ENCODE results near the gene PHACTR2. TPM values are rescaled to one million over a fixed set of nuclear protein-coding genes. Genes with fewer than 3 reads are reported as not detected.

Gene PHACTR2
- total and polyA plus RNA-seq, 10 of the 15 experiments (the other 5 are each of a cell fraction or from before 2014, with no cell fraction given), result 1.4 to 19.1 (median 5.3) TPM

DNA sequence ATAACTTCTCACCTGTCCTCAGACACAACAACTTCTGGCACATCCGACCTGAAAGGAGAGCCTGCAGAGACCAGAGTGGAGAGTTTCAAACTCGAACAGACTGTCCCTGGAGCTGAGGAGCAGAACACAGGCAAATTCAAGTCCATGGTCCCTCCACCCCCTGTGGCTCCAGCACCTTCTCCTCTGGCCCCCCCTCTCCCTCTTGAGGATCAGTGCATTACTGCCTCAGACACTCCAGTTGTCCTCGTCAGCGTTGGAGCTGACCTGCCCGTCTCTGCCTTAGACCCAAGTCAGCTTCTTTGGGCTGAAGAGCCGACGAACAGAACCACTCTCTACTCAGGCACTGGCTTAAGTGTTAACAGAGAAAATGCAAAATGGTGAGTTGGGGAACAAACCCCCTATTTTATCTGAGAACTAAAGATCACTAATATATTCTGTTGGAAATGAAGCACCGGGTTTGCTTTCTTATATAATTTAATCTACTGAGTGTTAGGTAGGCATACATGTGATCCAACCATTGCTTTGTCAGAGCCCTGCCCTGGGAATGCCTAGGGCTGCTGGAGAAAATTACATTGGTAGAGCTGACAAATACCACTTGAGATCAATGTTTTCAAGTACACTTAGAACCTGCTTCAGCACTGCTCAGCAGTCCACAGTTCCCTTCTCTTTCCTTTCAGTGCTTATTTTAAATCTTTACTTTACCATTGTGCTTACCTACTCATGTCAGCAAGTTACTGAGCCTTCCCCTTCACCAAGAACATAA is 87.8 kb downstream of the PHACTR2 start:
- no peak for DNase-seq (ENCODE audit: low read depth, low spot score)
- Histone ChIP-seq H3K9ac (ENCODE audit: control insufficient read depth, insufficient read depth, low read length) (no peak overlapping the region), H3K79me2 (ENCODE audit: control insufficient read depth, insufficient read depth, low read length) (no peaks in the 10 kb centered on the region), H3K27me3 (replicated peaks in 1 of 2; ENCODE audit: control insufficient read depth in 2 of 2, insufficient read depth in 2 of 2, low read length in 1 of 2) (no peaks in the 10 kb centered on the region), H4K20me1 (ENCODE audit: control insufficient read depth, insufficient read depth) (no peaks in the 10 kb centered on the region), H3K9me3 (replicated peaks; ENCODE audit: control insufficient read depth, insufficient read depth, low read length) (no peaks in the 10 kb centered on the region), H3K36me3 (ENCODE audit: control insufficient read depth in 2 of 2, insufficient read depth in 2 of 2, low read length in 1 of 2) (no peaks in the 10 kb centered on the region), H3K4me2 (ENCODE audit: control insufficient read depth, insufficient read depth) (no peak overlapping the region), H3K4me1 (ENCODE audit: control insufficient read depth, insufficient read depth, low read length) (no peaks in the 10 kb centered on the region), H3K4me3 (no peak overlapping the region), H3K27ac (ENCODE audit: control insufficient read depth, insufficient read depth) (no peak overlapping the region), H2AFZ (ENCODE audit: control insufficient read depth, low read depth, low read length) (no peak overlapping the region)
- ChIA-PET CTCF (interaction anchor here (0.7 kb wide), 1 partner anchor 428 kb away, joined by 3 read pairs; no protein-coding TSS in a partner anchor), RAD21 (ENCODE audit: unreplicated experiment) (no interaction called here), SMC1A (ENCODE audit: uncharacterized antibody, unreplicated experiment) (interaction anchor here (0.6 kb wide), 1 partner anchor 173 kb away, joined by 3 read pairs; no protein-coding TSS in a partner anchor), POLR2A (no interaction called here)
- no TSS peak for BruUV-seq (replicated peaks)
- TF ChIP-seq PML (IDR thresholded peaks at IDR 0.05; ENCODE audit: low read length), result no peak
- no peak for TF ChIP-seq GABPA (IDR thresholded peaks at IDR 0.05; ENCODE audit: low read depth)
- TF ChIP-seq ASH2L (IDR thresholded peaks at IDR 0.05; ENCODE audit: borderline replicate concordance, low read depth), result no peak
- no peak for TF ChIP-seq BMI1 (IDR thresholded peaks at IDR 0.05; ENCODE audit: borderline replicate concordance)
- TF ChIP-seq ELK1 (IDR thresholded peaks at IDR 0.05; ENCODE audit: low read depth, low read length), result no peak
- no peak for TF ChIP-seq ZZZ3 (IDR thresholded peaks at IDR 0.05; ENCODE audit: control insufficient read depth, insufficient read length, low read depth)
- FAIRE-seq, result no peak
- no peak for ATAC-seq
- in situ Hi-C loops (cut with MboI) (no loop called here), intact Hi-C loops (cut with micrococcal nuclease; ENCODE audit: unreplicated experiment) (no loop called here)
- 54% methylated on average over 8 of the region's 8 CpGs for WGBS (ENCODE audit: insufficient coverage, insufficient replicate concordance, low lambda C conversion rate, missing lambda C conversion rate)

DNA sequence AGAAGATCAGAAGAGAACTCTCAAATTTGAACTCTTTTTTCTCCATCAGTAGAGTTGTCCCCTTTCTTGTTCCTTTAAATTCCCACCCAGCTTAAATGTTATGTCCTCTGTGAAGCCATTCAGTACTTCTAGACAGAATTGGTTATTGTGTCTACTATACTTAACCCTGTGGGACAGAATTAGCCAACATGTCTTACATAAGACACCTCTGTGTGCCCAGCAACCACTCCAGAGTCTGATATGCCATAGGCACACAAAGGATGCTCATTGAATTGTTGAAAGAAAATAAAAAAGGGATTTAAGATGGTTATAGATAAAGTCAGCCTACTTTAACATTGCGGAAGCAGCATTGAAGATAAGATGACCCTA is 88.4 kb downstream of the PHACTR2 start:
- Histone ChIP-seq H3K36me3 (ENCODE audit: control insufficient read depth in 2 of 2, insufficient read depth in 2 of 2, low read length in 1 of 2) (no peaks in the 10 kb centered on the region), H3K4me1 (ENCODE audit: control insufficient read depth, insufficient read depth, low read length) (no peaks in the 10 kb centered on the region), H4K20me1 (ENCODE audit: control insufficient read depth, insufficient read depth) (no peaks in the 10 kb centered on the region), H3K4me2 (ENCODE audit: control insufficient read depth, insufficient read depth) (no peak overlapping the region), H2AFZ (ENCODE audit: control insufficient read depth, low read depth, low read length) (no peak overlapping the region), H3K9me3 (replicated peaks; ENCODE audit: control insufficient read depth, insufficient read depth, low read length) (no peaks in the 10 kb centered on the region), H3K4me3 (no peak overlapping the region), H3K27ac (ENCODE audit: control insufficient read depth, insufficient read depth) (no peak overlapping the region), H3K9ac (ENCODE audit: control insufficient read depth, insufficient read depth, low read length) (no peak overlapping the region), H3K79me2 (ENCODE audit: control insufficient read depth, insufficient read depth, low read length) (no peaks in the 10 kb centered on the region), H3K27me3 (replicated peaks in 1 of 2; ENCODE audit: control insufficient read depth in 2 of 2, insufficient read depth in 2 of 2, low read length in 1 of 2) (no peaks in the 10 kb centered on the region)
- ChIA-PET SMC1A (ENCODE audit: uncharacterized antibody, unreplicated experiment) (no interaction called here), POLR2A (no interaction called here), CTCF (no interaction called here), RAD21 (ENCODE audit: unreplicated experiment) (no interaction called here)
- DNase-seq (ENCODE audit: low read depth, low spot score) (no peak), FAIRE-seq (no peak), ATAC-seq (no peak)
- intact Hi-C loops (cut with micrococcal nuclease; ENCODE audit: unreplicated experiment) (no loop called here), in situ Hi-C loops (cut with MboI) (no loop called here)
- no TSS peak for BruUV-seq (replicated peaks)
- WGBS (ENCODE audit: insufficient coverage, insufficient replicate concordance, low lambda C conversion rate, missing lambda C conversion rate), result 93% methylated on average over 1 of the region's 1 CpG
- TF ChIP-seq NBN (IDR thresholded peaks at IDR 0.05), result no peak
- no peak for TF ChIP-seq HDGF (IDR thresholded peaks at IDR 0.05)
- TF ChIP-seq POLR2A (IDR thresholded peaks at IDR 0.05; ENCODE audit: low read depth, low read length), result no peak
- no peak for TF ChIP-seq YBX1 (IDR thresholded peaks at IDR 0.05)
- TF ChIP-seq GATAD2B (conservative IDR thresholded peaks at IDR 0.05; ENCODE audit: low read depth), result no peak
- no peak for TF ChIP-seq CEBPB (IDR thresholded peaks at IDR 0.05; ENCODE audit: borderline replicate concordance in 1 of 2, low read depth in 2 of 2, low read length in 2 of 2)
- TF ChIP-seq CUX1 (IDR thresholded peaks at IDR 0.05; ENCODE audit: insufficient replicate concordance, low read depth, low read length), result no peak
